ENCODE data around the gene RBMS3. TPM values are rescaled to one million over a fixed set of nuclear protein-coding genes. Genes with fewer than 3 reads are reported as not detected.
"Not testable (repeated sequence)": the region's sequence is repeated elsewhere in the genome, so short reads cannot be mapped to it uniquely, and the experiment has no call there.

Gene RBMS3
- total RNA-seq, 3 donors from 2014 or later = 4.6 to 53.6 (median 11.7) TPM

- Histone ChIP-seq H3K4me3 (no peak overlapping the region), H3K36me3 (ENCODE audit: low read depth) (no peaks in the 10 kb centered on the region), H3K9me3 (no peaks in the 10 kb centered on the region), H3K4me1 (ENCODE audit: low read depth) (no peaks in the 10 kb centered on the region)
- no peak for TF ChIP-seq CTCF (IDR thresholded peaks at IDR 0.05)
- intact Hi-C loops (cut with DNase I, micrococcal nuclease) = no loop called here
- no peak for DNase-seq
- no peak for ATAC-seq
Observed at GRCh38 chr3:29520764-29521163, 239.9 kb downstream of the RBMS3 start.

- intact Hi-C loops (cut with DNase I, micrococcal nuclease) = no loop called here
- ATAC-seq = no peak
Observed at GRCh38 chr3:29521293-29521692, 240.4 kb downstream of the RBMS3 start.

GRCh38 chr3:29521751-29522150, 240.9 kb downstream of the RBMS3 start:
- Histone ChIP-seq H3K4me1 (ENCODE audit: low read depth) (no peaks in the 10 kb centered on the region), H3K4me3 (no peak overlapping the region), H3K36me3 (ENCODE audit: low read depth) (no peaks in the 10 kb centered on the region), H3K9me3 (no peaks in the 10 kb centered on the region)
- intact Hi-C loops (cut with DNase I, micrococcal nuclease) = no loop called here
- ATAC-seq (no peak), DNase-seq (no peak)
- no peak for TF ChIP-seq CTCF (IDR thresholded peaks at IDR 0.05)

More at GRCh38 chr3:29521293-29521692, 240.4 kb downstream of the RBMS3 start:
- TF ChIP-seq CTCF (IDR thresholded peaks at IDR 0.05) = no peak
- H3K9me3 ChIP-seq = no peaks in the 10 kb centered on the region
- no peak overlapping the region for H3K4me3 ChIP-seq
- H3K36me3 ChIP-seq (ENCODE audit: low read depth) = no peaks in the 10 kb centered on the region
- DNase-seq = no peak
- H3K4me1 ChIP-seq (ENCODE audit: low read depth) = no peaks in the 10 kb centered on the region

- intact Hi-C loops (cut with DNase I, micrococcal nuclease); H3K36me3 ChIP-seq (ENCODE audit: low read depth); H3K4me3 ChIP-seq; DNase-seq; H3K4me1 ChIP-seq (ENCODE audit: low read depth); ATAC-seq; H3K9me3 ChIP-seq: not testable (repeated sequence)
Observed at GRCh38 chr3:29524433-29524832, 243.6 kb downstream of the RBMS3 start.

- no peaks in the 10 kb centered on the region for H3K36me3 ChIP-seq (ENCODE audit: low read depth)
- H3K4me3 ChIP-seq = no peak overlapping the region
- intact Hi-C loops (cut with DNase I, micrococcal nuclease) = no loop called here
- no peak for TF ChIP-seq CTCF (IDR thresholded peaks at IDR 0.05)
- ATAC-seq = peak; percentile 47
- DNase-seq = peak in 1 of 3 donors; percentile 31
- no peaks in the 10 kb centered on the region for H3K9me3 ChIP-seq
- no peaks in the 10 kb centered on the region for H3K4me1 ChIP-seq (ENCODE audit: low read depth)
Observed at GRCh38 chr3:29525254-29525881, 244.5 kb downstream of the RBMS3 start.

GRCh38 chr3:29527246-29527645, 246.4 kb downstream of the RBMS3 start:
- H3K9me3 ChIP-seq = no peaks in the 10 kb centered on the region
- no peaks in the 10 kb centered on the region for H3K36me3 ChIP-seq (ENCODE audit: low read depth)
- no peak for DNase-seq
- H3K4me1 ChIP-seq (ENCODE audit: low read depth) = no peaks in the 10 kb centered on the region
- ATAC-seq = no peak
- intact Hi-C loops (cut with DNase I, micrococcal nuclease) = no loop called here
- no peak for TF ChIP-seq CTCF (IDR thresholded peaks at IDR 0.05)
- H3K4me3 ChIP-seq = no peak overlapping the region
